CD4-positive, alpha-beta T cell treated with Interferon gamma for 1 hour (primary cell): ENCODE measurements around the gene PLCB2.

Experiments used
- DNase-seq: peaks from one replicate; pipeline ENCODE4 v3.0.0-alpha.2; 2020

Gene PLCB2

DNA sequence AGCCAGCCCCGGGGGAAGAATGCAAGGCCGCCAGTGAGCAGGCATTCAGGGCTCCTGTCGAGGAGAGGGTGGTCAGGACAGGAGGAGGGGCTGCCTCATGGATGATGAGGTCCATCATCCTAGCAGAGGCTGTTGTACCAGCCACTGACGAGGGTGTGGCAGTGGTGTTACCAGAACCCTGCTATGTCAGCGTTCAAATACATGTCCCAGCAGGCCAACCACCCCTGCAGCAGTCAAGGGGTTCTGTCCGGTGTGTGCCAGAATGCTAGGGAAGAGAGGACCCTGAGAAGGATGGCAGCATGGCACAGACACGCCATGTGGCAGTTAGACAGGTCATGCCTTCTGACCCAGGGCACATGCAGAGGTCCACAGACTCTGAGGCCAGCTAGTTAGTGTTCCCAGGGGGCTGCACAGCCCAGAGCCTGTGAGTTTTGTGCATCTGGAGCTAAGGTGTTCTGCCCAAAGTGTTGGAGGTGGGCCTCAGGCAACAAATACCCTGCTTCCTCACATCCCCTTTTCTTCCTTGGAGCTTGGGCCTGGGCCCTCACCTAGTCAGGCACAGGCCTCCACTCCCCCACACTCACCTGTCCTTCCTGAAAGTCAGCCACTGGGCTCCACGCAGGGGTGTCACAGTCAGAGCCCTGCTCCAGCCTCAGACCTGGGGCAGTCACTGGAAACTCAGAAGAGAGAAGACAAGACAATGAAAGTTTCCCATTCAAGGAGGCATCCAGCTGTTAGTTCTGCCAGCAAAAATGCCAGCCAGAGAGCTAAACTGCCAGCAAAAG, 61.0 kb downstream of the PLCB2 start:
- DNase-seq: no peak

DNA sequence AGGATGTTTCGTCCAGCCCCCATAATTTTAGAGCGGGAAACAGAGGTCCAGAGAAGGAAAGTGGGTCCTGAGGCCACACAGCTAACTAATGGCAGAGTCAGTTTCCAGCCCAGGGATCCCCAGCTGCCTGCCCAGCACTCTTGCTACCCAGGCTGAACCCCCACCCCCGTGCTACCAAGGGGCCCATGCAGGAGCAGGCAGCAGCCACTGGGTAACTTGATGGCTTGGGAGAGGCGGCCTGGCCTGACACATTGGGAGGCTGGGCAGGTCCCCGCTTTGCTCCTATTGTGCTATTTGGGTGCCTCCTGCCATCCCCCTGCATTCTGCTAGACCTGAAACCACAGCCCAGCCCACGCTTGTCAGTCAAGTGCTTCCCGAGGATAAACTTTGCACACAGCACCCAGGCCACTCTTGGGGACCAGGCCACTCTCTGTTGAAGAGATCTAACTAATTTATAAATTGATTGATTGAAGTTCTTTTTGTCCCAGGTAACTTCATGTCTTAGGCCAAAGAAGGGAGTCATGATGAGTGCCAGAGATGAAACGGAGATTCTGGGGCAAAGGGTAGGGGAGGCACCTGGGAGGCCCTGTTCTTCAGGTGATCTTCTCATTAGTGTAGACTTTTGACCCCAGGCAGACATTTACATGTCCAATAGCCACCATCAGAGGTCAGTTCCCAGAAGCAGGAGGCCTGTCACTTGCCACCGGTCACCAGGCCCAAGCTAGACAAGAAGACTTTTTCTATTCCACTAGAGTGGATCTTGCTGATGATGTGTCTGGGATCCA, 61.9 kb downstream of the PLCB2 start:
- DNase-seq: no peak

DNA sequence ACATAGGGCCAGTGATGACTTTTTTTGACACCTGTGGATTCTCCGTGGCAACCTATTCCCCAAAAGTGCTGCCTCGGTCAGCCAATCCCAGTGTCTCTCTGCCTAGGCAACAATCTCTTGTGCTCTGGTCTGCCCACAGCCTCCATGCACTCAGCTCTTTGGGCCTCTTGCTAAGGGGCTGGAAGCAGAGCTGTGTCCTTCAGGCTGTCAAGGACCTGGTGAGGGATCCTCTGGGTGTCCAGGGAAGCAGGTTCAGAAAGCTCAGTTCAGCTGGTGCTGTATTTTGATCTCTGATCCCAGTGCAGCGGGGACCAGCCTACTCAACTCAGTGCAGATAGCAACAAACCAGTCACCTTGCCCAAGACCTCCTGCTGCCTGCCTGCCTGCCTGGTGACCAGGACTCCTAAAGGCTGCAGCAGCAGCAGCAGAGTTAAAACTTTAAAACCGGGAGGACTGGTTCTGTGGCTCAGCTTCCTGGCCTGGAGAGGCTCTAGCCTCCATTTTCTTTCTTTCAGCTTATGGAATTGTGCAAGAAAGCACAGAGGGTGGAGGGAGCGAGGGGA, 62.7 kb downstream of the PLCB2 start:
- DNase-seq: no peak

DNA sequence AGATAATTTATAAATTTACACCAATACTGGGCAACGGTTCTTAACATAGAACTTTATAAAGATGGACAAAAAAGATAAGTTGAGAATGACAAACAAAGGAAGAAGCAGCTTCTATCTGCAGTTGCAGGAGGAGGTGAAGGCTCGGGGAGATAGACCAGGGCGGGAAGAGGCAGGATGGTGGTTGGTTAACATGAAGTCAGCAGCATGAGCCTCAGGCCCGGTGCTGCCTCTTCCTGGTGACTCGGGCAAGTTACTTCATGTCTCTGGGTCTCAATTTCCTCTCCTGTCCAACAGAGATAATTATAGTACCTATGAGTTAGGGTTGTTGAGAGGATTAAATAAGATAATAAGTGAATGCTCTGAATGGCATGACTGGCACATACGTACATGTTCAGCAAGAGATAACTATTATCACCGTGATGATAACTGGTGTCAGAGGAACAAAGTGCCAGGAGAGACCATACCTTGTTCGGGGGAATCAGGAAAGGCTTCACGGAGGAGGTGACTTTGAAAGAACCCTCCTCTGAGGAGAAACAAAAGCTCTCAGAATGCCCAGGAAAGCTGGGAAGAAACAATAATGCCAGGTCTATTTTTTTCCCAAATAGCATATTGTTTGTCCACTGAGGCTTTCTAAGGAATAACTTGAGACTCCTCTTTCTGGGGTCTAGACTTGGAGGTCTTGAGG, 64.5 kb downstream of the PLCB2 start:
- no peak for DNase-seq

DNA sequence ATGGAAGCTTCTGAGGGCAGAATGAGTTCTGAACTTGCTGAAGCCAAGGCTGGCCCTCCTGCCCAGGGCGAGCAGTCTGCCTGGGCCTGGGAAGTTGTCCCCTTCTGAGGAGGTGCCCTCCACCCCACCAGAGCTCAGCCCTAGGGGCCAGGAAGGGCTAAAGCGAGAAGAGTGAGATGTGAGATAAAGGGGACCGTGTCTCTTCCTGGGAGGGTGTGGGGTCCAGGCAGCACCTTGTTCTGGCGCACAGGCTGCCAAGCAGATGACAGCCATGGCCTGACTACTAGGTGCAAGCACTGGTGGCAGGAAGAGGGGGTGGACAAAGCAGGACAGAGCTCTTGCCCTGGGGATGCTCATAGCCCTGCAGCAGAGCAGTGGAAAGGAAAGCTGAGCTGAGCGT, 65.1 kb downstream of the PLCB2 start:
- DNase-seq: no peak

DNA sequence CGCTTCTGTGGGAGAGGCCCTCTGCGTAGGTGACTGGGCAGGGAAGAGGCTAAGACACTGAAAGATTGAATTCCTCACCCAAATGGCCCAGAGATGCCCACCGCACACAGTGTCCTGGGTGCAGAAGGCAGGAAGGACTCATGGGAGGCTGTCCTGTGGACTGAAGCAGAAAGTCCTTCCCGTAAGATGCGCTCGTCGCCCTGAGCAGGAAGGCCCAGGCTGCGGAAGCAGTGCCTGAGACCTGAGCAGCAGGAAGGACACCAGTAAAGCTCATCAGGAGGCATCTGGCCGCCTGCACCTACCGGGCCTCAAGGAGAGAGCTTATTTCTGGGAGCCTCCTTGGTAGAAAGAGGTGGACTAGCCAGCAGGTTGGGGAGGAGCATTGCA, 65.5 kb downstream of the PLCB2 start:
- no peak for DNase-seq

DNA sequence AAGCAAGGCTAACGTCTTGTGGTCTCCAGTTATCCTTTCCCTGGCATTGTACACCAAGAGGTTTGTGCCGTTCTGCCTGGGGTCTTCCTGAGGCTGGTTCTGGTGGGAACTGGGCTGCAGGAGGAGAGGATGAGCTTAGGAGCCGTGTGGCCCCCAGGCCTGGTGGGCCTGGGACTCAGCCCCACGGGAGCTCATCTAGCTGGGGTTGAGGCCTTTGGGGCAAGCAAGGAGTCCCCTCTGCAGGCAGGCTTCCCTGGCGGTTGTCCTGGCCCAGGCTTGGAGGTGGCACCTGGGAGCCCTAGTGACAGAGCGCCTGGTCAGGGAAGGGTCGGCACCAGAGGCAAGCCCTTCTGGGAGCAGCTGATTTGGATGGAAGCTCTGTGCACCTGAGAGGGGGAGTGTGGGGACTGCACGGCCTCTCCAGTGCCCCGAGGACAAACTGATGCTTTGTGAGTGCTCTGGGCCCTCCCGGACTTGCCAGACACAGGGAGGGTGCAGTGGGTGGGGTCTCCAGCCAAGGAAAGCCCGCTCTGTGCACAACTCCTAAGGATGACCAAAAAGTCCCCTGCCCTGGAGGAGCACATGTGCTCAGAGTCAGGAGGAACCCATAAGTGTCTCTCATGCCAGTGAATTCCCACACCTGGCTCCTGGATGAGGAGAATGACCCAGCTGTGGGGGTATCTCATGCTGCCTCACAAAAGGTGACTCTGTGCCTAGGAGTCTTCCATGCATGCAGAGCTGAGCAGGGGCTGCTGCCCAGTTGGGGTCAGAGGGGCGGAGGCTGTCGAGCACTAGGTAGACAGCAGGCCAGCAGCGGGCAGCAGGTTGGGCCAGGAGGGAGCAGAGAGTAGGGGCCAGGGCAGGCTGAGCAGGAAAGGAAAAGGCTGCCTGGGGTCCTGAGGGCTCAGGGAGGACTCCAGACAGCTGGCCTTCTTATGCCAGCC, 66.2 kb downstream of the PLCB2 start:
- DNase-seq: no peak

DNA sequence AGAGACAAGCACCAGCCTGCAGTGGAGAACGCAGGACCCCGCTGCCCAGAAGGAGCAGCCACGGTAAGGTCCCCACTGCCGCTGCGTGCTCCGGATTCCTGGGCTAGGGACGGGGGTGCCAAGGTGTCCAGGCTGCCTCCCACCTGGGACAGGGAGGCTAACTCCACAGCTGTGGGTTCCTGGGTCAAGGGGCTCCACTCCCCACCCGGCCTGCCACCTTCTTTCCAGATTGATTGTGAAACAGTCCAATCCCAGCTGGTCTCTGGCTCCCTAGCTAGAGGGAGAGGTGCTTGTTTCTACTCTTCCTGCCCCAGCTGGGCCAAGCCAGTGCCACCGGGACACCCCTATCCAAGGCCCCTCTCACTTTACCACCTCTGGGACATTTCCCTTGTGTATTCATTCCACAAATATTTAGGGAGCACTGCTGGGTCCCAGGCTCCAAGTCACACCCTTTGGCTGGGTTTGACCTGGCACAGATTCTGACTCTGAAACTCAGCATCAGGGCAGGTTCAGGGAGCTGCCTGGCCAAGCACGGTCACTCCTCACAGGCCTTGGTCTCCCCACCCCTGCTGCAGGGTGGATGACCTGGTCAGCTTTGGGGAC, 67.0 kb downstream of the PLCB2 start:
- DNase-seq: no peak

DNA sequence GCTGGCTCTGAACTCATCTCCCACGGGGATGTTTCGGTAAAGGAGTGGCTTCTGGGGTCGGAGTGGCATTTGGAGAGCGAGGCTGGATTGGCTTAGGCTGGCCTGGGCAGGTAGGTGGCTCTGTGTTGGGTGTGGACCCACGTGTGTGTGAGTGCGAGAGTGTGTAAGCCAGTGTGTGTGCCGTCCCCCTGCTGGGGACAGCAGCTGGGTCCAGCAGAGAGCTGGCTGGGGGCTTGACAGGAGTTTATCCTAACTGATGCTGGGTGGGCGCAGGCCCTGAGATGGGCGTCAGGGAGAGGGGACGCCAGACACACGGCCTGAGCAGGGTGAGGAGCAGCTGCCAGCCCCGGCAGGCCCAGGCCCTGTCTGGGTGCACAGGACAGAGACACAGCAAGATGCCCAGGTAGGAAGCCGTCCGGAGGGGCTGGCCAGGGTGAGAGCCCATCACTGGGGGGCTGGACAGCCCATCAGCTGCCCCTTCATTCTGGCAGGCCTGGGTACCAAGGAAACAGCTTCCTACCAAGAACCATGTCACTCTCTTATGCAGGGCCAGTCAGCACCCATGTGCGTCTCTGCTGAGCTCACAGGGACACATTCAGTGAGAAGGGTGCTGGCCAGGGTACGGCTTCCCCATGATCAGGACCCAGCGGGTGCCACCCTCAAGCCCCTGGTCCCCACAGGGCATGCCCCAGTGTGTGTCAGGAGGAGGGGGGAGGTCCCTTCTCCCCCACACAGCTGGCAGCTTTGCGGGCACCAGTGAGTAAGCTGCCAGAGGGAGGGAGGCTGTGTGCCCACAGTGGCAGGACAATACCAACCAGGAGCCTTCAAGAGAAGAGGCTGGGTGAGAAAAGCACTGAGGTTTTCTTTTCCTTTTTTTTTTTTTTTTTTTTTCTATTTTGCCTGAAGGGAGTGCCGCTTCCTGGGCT, 67.8 kb downstream of the PLCB2 start:
- DNase-seq: no peak

DNA sequence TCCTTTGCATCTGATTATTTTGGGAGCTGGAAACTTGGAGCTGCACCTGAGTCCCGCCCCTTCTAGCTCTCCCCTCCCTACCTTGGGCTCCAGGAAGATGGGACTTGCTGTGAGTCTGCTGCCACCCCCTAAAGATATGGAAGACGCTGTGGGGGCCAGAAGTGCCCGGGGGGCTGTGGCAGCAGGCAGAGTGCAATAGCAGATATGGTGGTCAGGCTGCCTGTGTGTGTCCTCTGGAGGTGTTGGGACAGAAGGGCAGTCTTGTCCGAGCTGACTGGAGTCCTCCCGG, 68.4 kb downstream of the PLCB2 start:
- no peak for DNase-seq

DNA sequence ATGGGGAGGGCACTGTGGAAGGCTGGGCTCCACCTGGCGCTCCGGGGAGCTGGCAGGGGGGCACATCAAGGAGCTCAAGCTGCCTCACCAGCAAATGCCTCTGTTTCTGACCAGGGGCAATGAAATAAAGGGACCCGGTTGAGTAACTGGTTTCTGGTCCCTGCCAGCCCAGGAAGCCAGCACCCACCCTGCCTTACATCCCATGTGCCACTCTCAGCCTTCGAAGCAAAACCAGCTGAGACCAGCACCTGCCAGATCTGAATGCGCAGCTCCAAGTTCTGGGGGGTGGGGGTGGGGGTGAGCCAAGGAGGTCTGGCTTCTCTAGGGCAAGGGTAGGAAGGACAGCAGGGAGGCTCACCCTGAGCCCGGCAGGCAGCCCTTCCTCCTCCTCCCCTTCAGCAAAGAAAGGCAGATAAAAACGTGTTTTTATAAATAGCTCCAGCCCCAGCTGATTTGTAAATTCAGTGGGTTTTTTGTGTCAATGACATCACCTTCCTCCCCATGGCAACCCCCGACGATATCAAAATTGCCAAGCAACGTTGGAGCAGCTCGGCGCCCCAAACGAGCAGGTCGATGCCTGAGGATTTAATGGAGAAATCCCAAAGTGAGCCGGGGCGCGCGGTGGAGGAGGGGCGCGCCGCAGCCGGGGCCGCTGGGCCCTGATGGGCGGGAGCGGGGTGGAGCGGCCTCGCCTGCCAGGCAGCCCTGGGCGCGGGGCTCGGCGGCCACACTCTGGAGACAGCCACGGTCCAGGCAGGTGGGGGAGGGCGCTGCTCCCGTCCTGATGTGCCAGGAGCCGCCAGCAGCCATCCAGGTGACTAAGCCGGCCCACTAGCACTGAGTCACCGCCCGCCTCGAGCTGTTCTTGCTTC, 69.0 kb downstream of the PLCB2 start, which contains the start of gene PAK6:
Gene PAK6, plus strand, starts transcription at position 532 of the 872 bp plus-strand sequence. CDS start 25,723 bp downstream, outside the sequence.
- peak; percentile 35 for DNase-seq
